Loucy (cell line): ENCODE measurements around the gene ARMC9.

Source experiments
- H2AFZ ChIP-seq: fragments of 200-600 bp; sonication (generic); 2 replicates; pipeline ENCODE4 v1.6.0; 2016; ENCODE audit warnings: antibody characterized with exemption, mild to moderate bottlenecking, low read length, moderate library complexity
- H3F3A ChIP-seq: fragments of 200-600 bp; 2 replicates; pipeline ENCODE4 v1.6.0; 2016; ENCODE audit warnings: antibody characterized with exemption, low read depth, mild to moderate bottlenecking
- H3K27me3 ChIP-seq: fragments of 200-600 bp; sonication (generic); 2 replicates; pipeline ENCODE4 v1.6.1; 2014; ENCODE audit warnings: low read length, mild to moderate bottlenecking; ENCODE audit not compliant: insufficient read depth, poor library complexity, severe bottlenecking
- H3K36me3 ChIP-seq: fragments of 200-600 bp; sonication (generic); 2 replicates; pipeline ENCODE4 v1.6.1; 2016; ENCODE audit warnings: low read length; ENCODE audit not compliant: insufficient read depth
- H3K4me1 ChIP-seq: fragments of 200-600 bp; sonication (generic); 2 replicates; pipeline ENCODE4 v1.5.1; 2014; ENCODE audit warnings: low read length, mild to moderate bottlenecking; ENCODE audit not compliant: insufficient read depth, poor library complexity, severe bottlenecking
- H3K4me2 ChIP-seq: fragments of 200-600 bp; sonication (generic); 2 replicates; pipeline ENCODE4 v1.6.0; 2014; ENCODE audit warnings: antibody characterized with exemption, low read length, low read depth, mild to moderate bottlenecking; ENCODE audit not compliant: poor library complexity, severe bottlenecking
- H3K4me3 ChIP-seq: fragments of 200-600 bp; sonication (generic); 2 replicates; pipeline ENCODE4 v1.5.1; 2014; ENCODE audit warnings: low read length, mild to moderate bottlenecking, mixed read lengths; ENCODE audit not compliant: poor library complexity, severe bottlenecking
- H3K79me2 ChIP-seq: fragments of 200-600 bp; sonication (generic); 2 replicates; pipeline ENCODE4 v1.6.1; 2014; ENCODE audit warnings: low read length; ENCODE audit not compliant: insufficient read depth
- H3K9ac ChIP-seq: fragments of 200-600 bp; sonication (generic); 2 replicates; pipeline ENCODE4 v1.6.0; 2014; ENCODE audit warnings: mild to moderate bottlenecking, low read depth, low read length, moderate library complexity; ENCODE audit not compliant: poor library complexity, severe bottlenecking
- H3K9me2 ChIP-seq: fragments of 200-600 bp; sonication (generic); replicated peaks from 2 replicates; pipeline ENCODE4 v1.6.1; 2016; ENCODE audit warnings: low read depth, low read length, mixed read lengths
- H3K9me3 ChIP-seq: fragments of 200-600 bp; sonication (generic); 2 replicates; pipeline ENCODE4 v1.6.1; 2014; ENCODE audit warnings: mild to moderate bottlenecking, antibody characterized with exemption, low read length, low read depth; ENCODE audit not compliant: insufficient read depth
- H4K20me1 ChIP-seq: fragments of 200-600 bp; sonication (generic); 2 replicates; pipeline ENCODE4 v1.6.0; 2014; ENCODE audit warnings: antibody characterized with exemption, low read length, mild to moderate bottlenecking; ENCODE audit not compliant: insufficient read depth, poor library complexity, severe bottlenecking
- EZH2phosphoT487 ChIP-seq: fragments of 200-600 bp; IDR thresholded peaks from 2 replicates; pipeline ENCODE4 v1.6.1; 2018; ENCODE audit warnings: antibody characterized with exemption, mild to moderate bottlenecking, moderate library complexity, borderline replicate concordance
- TF ChIP-seq, protein P1 (sequence below): fragments of 200-600 bp; sonication (generic); conservative IDR thresholded peaks from 2 replicates; pipeline ENCODE4 v1.5.1; 2014; ENCODE audit warnings: mild to moderate bottlenecking, antibody characterized with exemption, low read length

The ARMC9 gene

DNA sequence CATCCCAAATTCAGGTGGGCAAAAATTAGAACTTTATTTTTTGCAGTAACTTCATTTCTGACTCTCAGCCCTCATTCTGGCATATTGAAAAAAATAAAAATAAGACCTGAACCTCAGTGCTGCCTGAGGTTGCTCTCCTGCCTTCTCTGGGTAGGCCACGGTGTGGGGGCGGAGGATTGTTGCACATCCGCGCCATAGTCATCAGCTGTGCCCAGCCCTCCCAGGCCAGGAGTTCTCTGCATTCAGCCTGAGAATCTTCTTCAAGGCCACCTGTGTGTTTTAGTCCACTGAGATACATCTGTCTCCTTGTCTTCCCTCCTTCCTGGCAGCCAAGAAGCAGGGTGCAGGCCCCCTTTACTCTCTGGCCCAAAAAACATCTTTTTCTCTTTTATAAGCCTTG is 94.7 kb downstream of the ARMC9 start:
- no peak for TF ChIP-seq EZH2phosphoT487
- TF ChIP-seq, protein P1, sequence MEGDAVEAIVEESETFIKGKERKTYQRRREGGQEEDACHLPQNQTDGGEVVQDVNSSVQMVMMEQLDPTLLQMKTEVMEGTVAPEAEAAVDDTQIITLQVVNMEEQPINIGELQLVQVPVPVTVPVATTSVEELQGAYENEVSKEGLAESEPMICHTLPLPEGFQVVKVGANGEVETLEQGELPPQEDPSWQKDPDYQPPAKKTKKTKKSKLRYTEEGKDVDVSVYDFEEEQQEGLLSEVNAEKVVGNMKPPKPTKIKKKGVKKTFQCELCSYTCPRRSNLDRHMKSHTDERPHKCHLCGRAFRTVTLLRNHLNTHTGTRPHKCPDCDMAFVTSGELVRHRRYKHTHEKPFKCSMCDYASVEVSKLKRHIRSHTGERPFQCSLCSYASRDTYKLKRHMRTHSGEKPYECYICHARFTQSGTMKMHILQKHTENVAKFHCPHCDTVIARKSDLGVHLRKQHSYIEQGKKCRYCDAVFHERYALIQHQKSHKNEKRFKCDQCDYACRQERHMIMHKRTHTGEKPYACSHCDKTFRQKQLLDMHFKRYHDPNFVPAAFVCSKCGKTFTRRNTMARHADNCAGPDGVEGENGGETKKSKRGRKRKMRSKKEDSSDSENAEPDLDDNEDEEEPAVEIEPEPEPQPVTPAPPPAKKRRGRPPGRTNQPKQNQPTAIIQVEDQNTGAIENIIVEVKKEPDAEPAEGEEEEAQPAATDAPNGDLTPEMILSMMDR, result no peak
- no peaks in the 10 kb centered on the region for H3K9me2 ChIP-seq
- no peaks in the 10 kb centered on the region for H3K9me3 ChIP-seq
- H3K79me2 ChIP-seq, result no peaks in the 10 kb centered on the region
- H3F3A ChIP-seq, result no peaks in the 10 kb centered on the region
- H3K9ac ChIP-seq, result no peak overlapping the region
- H4K20me1 ChIP-seq, result no peaks in the 10 kb centered on the region
- no peaks in the 10 kb centered on the region for H3K36me3 ChIP-seq
- no peak overlapping the region for H2AFZ ChIP-seq
- peaks cover 9% of the 10 kb centered on the region for H3K4me1 ChIP-seq
- no peak overlapping the region for H3K4me3 ChIP-seq
- H3K4me2 ChIP-seq, result no peak overlapping the region
- H3K27me3 ChIP-seq, result no peaks in the 10 kb centered on the region

DNA sequence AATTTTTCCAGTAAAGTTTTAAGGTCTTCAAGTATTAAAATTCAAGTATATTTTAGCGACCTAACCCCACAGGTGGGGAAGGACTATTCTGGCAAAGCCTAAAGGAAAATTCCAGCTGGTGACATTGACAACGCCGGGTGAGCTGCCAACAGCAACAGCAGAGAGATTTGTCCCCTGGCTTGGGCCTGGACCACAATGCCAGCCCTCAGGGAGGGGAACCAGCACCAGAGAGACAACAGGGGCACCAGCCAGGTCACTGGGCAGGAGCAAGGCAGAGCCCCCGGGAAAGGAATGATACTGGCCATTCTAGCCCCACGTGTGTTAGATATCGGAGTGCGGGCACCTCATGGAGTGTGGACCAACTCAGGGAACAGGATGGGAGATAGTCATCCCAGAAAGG is 95.7 kb downstream of the ARMC9 start:
- TF ChIP-seq, protein P1, result no peak
- TF ChIP-seq EZH2phosphoT487, result no peak
- Histone ChIP-seq H3K27me3 (no peaks in the 10 kb centered on the region), H3K4me2 (no peak overlapping the region), H3K9me2 (no peaks in the 10 kb centered on the region), H3K9ac (no peak overlapping the region), H3K4me3 (no peak overlapping the region), H3K4me1 (peaks cover 9% of the 10 kb centered on the region), H3K79me2 (no peaks in the 10 kb centered on the region), H3K9me3 (no peaks in the 10 kb centered on the region), H2AFZ (no peak overlapping the region), H3K36me3 (no peaks in the 10 kb centered on the region), H4K20me1 (no peaks in the 10 kb centered on the region), H3F3A (no peaks in the 10 kb centered on the region)

DNA sequence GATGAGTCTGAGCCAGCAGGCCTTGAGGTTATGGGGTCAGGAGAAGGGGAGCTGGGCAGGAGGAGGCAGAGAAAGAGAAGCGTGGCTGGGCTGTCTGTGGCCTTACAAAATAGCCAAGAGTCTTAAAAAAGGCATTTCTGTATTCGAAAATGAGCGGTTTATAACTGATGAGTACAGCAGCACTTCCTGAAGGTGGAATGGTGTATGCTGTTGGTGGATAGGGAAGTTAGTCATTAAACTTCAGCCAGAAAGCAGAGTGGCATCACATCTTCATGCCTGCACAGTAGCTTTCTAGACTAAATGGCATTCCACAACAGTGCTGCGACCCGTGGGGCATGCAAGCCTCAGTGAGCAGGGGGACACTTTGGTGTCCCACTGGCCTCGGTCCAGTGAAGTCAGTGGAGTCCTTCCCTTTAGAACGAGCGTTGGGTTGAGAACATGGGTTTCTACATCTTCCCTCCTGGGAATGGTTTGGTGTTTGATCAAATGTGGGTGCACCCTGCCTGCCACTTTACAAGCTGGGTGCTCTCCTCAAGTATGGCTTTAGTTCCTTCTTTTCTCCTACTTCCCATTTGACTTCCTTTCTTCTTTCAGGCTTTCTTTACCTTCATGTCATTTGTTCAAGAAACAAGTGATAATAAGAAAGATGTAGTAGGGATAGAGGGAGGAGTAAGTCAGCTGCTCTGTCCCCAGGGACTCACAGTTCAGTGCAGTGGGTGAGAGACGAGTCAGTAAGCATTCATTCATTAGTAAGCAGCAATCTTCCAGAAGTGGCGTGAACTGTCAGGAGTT is 96.3 kb downstream of the ARMC9 start:
- Histone ChIP-seq H3F3A (no peaks in the 10 kb centered on the region), H3K79me2 (no peaks in the 10 kb centered on the region), H3K9me3 (no peaks in the 10 kb centered on the region), H2AFZ (0 out of 2 replicates have a peak overlapping the region, but pooled peaks have one; percentile 18), H3K27me3 (no peaks in the 10 kb centered on the region), H3K4me1 (peaks cover 9% of the 10 kb centered on the region), H4K20me1 (no peaks in the 10 kb centered on the region), H3K4me3 (no peak overlapping the region), H3K9ac (no peak overlapping the region), H3K36me3 (no peaks in the 10 kb centered on the region), H3K9me2 (no peaks in the 10 kb centered on the region), H3K4me2 (no peak overlapping the region)
- TF ChIP-seq, protein P1, result no peak
- no peak for TF ChIP-seq EZH2phosphoT487
